Measurements from ENCODE around the gene NPC1. TPM values are rescaled to one million over a fixed set of nuclear protein-coding genes. Genes with fewer than 3 reads are reported as not detected.

Gene NPC1
- total RNA-seq, 1 donor from 2014 or later, result 29.0 TPM

- Mint-ChIP-seq H3K36me3 (ENCODE audit: low read depth) (peaks cover 93% of the 10 kb centered on the region), H3K9me3 (no peaks in the 10 kb centered on the region), H3K27ac (no peak overlapping the region), H3K4me3 (ENCODE audit: low read depth) (no peak overlapping the region), H3K4me1 (ENCODE audit: low read depth) (peaks cover 10% of the 10 kb centered on the region), H3K27me3 (ENCODE audit: low read depth) (no peaks in the 10 kb centered on the region)
- intact Hi-C loops (cut with micrococcal nuclease), result no loop called here
- DNase-seq (ENCODE audit: low spot score), result no peak
Measured at GRCh38 chr18:23534276-23534675, 52.0 kb downstream of the NPC1 start.

- H3K27ac Mint-ChIP-seq, result no peak overlapping the region
- intact Hi-C loops (cut with micrococcal nuclease), result no loop called here
- H3K9me3 Mint-ChIP-seq, result no peaks in the 10 kb centered on the region
- no peak overlapping the region for H3K4me3 Mint-ChIP-seq (ENCODE audit: low read depth)
- no peaks in the 10 kb centered on the region for H3K27me3 Mint-ChIP-seq (ENCODE audit: low read depth)
- no peak for DNase-seq (ENCODE audit: low spot score)
- peaks cover 92% of the 10 kb centered on the region for H3K36me3 Mint-ChIP-seq (ENCODE audit: low read depth)
- H3K4me1 Mint-ChIP-seq (ENCODE audit: low read depth), result peaks cover 8% of the 10 kb centered on the region
Measured at GRCh38 chr18:23532848-23533247, 53.5 kb downstream of the NPC1 start.

DNA sequence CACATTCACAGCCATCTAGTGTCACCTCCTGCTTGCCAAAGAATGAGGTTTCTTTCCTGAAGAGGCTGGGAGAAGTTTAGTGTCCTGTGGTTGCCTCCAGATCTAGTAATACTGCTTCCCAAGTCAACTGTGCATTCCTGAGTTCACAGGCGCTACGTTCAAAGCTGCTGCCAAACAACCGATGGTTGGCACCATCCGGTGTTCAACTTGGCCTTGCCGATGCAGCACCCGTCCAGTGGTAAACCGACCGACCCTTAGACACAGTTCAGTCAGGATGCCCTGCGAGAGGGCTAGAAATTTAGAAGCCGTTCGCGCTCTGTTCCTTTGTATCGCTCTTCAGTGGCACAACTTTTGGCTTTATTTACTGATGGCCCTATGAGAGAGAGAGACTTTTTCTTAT is 54.4 kb downstream of the NPC1 start:
- H3K27me3 Mint-ChIP-seq (ENCODE audit: low read depth), result no peaks in the 10 kb centered on the region
- intact Hi-C loops (cut with micrococcal nuclease), result no loop called here
- H3K27ac Mint-ChIP-seq, result no peak overlapping the region
- no peaks in the 10 kb centered on the region for H3K9me3 Mint-ChIP-seq
- no peak for DNase-seq (ENCODE audit: low spot score)
- no peak overlapping the region for H3K4me3 Mint-ChIP-seq (ENCODE audit: low read depth)
- peaks cover 8% of the 10 kb centered on the region for H3K4me1 Mint-ChIP-seq (ENCODE audit: low read depth)
- peaks cover 91% of the 10 kb centered on the region for H3K36me3 Mint-ChIP-seq (ENCODE audit: low read depth)

DNA sequence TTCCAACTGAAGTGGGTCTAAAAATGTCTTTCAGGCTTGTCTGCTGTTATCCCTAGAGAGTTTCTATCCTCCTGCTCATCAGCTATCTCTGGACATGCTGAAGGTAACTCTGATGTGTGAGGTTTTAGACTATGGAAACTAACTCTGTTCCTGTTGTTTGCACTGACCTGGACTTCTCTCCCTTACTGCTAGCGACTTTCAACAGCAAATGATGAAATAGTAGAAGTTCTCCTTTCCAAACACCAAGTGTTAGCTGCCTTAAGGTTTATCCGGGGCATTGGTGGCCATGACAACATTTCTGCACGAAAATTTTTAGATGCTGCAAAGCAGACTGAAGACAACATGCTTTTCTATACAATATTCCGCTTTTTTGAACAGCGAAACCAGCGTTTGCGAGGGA is 56.1 kb downstream of the NPC1 start:
- Mint-ChIP-seq H3K4me3 (ENCODE audit: low read depth) (no peak overlapping the region), H3K4me1 (ENCODE audit: low read depth) (peaks cover 8% of the 10 kb centered on the region), H3K27me3 (ENCODE audit: low read depth) (no peaks in the 10 kb centered on the region), H3K36me3 (ENCODE audit: low read depth) (peaks cover 87% of the 10 kb centered on the region), H3K27ac (no peak overlapping the region), H3K9me3 (no peaks in the 10 kb centered on the region)
- intact Hi-C loops (cut with micrococcal nuclease), result no loop called here
- DNase-seq (ENCODE audit: low spot score), result no peak

DNA sequence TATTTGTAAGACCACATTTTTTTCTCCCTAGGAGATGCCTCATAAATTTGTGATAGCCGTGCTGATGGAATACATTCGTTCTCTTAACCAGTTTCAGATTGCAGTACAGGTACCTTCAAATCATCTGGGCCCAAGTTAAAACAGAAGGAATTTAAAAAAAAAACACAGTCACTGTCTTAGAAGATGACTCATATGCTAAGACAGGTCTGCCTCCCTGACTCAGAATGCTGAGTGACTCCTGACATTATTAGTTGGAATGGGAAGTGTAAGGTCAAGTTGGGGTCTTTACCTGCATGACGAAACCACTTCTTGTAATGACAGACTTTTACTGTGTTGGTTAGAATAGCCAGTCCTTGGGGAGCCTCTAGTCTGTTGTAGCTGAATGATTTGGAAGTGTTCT is 56.7 kb downstream of the NPC1 start:
- Mint-ChIP-seq H3K27me3 (ENCODE audit: low read depth) (no peaks in the 10 kb centered on the region), H3K4me3 (ENCODE audit: low read depth) (no peak overlapping the region), H3K27ac (no peak overlapping the region), H3K4me1 (ENCODE audit: low read depth) (peaks cover 8% of the 10 kb centered on the region), H3K9me3 (no peaks in the 10 kb centered on the region), H3K36me3 (ENCODE audit: low read depth) (peaks cover 83% of the 10 kb centered on the region)
- intact Hi-C loops (cut with micrococcal nuclease), result loop anchor here (1.0 kb wide), 1 partner anchor 12 kb away; no protein-coding TSS in a partner anchor
- no peak for DNase-seq (ENCODE audit: low spot score)

- DNase-seq (ENCODE audit: low spot score), result no peak
- peaks cover 9% of the 10 kb centered on the region for H3K4me1 Mint-ChIP-seq (ENCODE audit: low read depth)
- no peak overlapping the region for H3K27ac Mint-ChIP-seq
- no peaks in the 10 kb centered on the region for H3K9me3 Mint-ChIP-seq
- intact Hi-C loops (cut with micrococcal nuclease), result loop anchor here (1.0 kb wide), 1 partner anchor 12 kb away; no protein-coding TSS in a partner anchor
- no peaks in the 10 kb centered on the region for H3K27me3 Mint-ChIP-seq (ENCODE audit: low read depth)
- no peak overlapping the region for H3K4me3 Mint-ChIP-seq (ENCODE audit: low read depth)
- H3K36me3 Mint-ChIP-seq (ENCODE audit: low read depth), result peaks cover 83% of the 10 kb centered on the region
Measured at GRCh38 chr18:23528580-23529472, 57.5 kb downstream of the NPC1 start.

DNA sequence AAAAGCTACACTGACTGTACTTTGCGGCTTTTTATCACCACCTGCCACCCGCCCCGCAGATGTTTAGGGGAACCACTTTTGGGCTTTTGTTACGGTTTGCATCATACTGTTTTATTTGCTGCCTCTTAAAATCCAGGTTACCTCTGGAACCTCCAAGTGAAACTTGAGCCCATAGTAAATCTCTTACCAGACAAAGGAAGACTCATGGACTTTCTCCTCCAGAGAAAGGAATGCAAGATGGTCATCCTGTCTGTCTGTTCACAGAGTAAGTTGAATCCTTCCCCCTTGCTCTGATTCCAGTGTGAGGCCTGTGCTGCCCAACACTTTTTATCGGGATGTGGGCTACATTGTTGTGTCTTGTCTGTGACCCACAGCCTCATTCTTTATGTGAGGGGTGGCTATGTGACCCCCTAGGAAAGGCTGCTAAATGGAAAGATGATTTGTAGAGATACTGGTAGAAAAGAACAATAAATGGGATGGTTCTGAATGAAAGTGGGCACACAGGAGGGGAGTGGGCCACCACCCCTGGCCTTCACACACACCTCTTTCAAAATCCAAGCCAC is 59.7 kb downstream of the NPC1 start:
- Mint-ChIP-seq H3K36me3 (ENCODE audit: low read depth) (peaks cover 85% of the 10 kb centered on the region), H3K27ac (no peak overlapping the region)
- intact Hi-C loops (cut with micrococcal nuclease), result no loop called here

GRCh38 chr18:23524213-23524707 is 62.0 kb downstream of the NPC1 start:
- H3K4me1 Mint-ChIP-seq (ENCODE audit: low read depth), result peaks cover 8% of the 10 kb centered on the region

More for the DNA sequence above, 59.7 kb downstream of the NPC1 start:
- H3K4me3 Mint-ChIP-seq (ENCODE audit: low read depth), result no peak overlapping the region
- H3K4me1 Mint-ChIP-seq (ENCODE audit: low read depth), result peaks cover 13% of the 10 kb centered on the region
- DNase-seq (ENCODE audit: low spot score), result no peak
- no peaks in the 10 kb centered on the region for H3K27me3 Mint-ChIP-seq (ENCODE audit: low read depth)
- no peaks in the 10 kb centered on the region for H3K9me3 Mint-ChIP-seq

DNA sequence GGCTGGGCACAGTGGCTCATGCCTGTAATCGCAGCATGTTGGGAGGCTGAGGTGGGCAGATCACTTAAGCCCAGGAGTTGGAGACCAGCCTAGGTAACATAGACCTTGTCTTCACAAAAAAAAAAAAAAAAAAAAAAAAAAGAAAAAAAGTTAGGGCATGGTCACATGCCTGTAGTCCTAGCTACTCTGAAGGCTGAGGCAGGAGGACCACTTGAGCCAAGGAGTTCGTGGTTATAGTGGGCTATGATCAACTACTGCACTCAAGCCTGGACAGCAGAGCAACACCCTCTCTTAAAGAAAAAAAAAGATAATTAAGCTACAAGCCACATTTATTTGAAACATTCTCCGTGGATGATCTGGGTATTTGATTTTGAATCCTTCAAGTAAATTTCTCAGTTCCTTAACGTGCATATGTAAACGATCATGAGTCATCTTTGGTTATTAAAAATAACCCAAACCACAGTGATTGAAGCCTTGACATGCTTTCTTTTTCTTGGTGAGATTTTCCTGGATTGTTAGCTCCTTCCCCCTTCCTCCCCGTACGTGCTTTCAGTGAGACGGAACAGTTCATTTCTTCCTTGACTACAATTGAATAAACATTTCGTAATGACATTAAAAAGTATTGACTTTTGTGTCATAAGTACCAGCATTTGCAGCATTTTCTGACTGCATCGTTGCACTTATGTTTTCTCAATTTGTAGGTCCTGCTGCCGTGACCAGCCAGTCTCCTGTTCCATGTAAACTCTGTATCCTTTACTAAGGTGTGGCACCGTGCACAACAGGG is 62.7 kb downstream of the NPC1 start:
- Mint-ChIP-seq H3K4me1 (ENCODE audit: low read depth) (peaks cover 6% of the 10 kb centered on the region), H3K4me3 (ENCODE audit: low read depth) (no peak overlapping the region), H3K36me3 (ENCODE audit: low read depth) (peaks cover 82% of the 10 kb centered on the region), H3K27ac (no peak overlapping the region), H3K9me3 (no peaks in the 10 kb centered on the region), H3K27me3 (ENCODE audit: low read depth) (no peaks in the 10 kb centered on the region)
- DNase-seq (ENCODE audit: low spot score), result no peak
- intact Hi-C loops (cut with micrococcal nuclease), result no loop called here

More at GRCh38 chr18:23524213-23524707, 62.0 kb downstream of the NPC1 start:
- no peak for DNase-seq (ENCODE audit: low spot score)
- no peaks in the 10 kb centered on the region for H3K27me3 Mint-ChIP-seq (ENCODE audit: low read depth)
- H3K9me3 Mint-ChIP-seq, result no peaks in the 10 kb centered on the region
- H3K36me3 Mint-ChIP-seq (ENCODE audit: low read depth), result peaks cover 84% of the 10 kb centered on the region
- H3K4me3 Mint-ChIP-seq (ENCODE audit: low read depth), result no peak overlapping the region
- intact Hi-C loops (cut with micrococcal nuclease), result no loop called here
- no peak overlapping the region for H3K27ac Mint-ChIP-seq

GRCh38 chr18:23521907-23522306 is 64.4 kb downstream of the NPC1 start:
- intact Hi-C loops (cut with micrococcal nuclease), result no loop called here
- DNase-seq (ENCODE audit: low spot score), result no peak
- Mint-ChIP-seq H3K4me1 (ENCODE audit: low read depth) (peaks cover 6% of the 10 kb centered on the region), H3K27me3 (ENCODE audit: low read depth) (no peaks in the 10 kb centered on the region), H3K27ac (no peak overlapping the region), H3K4me3 (ENCODE audit: low read depth) (no peak overlapping the region), H3K9me3 (no peaks in the 10 kb centered on the region), H3K36me3 (ENCODE audit: low read depth) (peaks cover 80% of the 10 kb centered on the region)

DNA sequence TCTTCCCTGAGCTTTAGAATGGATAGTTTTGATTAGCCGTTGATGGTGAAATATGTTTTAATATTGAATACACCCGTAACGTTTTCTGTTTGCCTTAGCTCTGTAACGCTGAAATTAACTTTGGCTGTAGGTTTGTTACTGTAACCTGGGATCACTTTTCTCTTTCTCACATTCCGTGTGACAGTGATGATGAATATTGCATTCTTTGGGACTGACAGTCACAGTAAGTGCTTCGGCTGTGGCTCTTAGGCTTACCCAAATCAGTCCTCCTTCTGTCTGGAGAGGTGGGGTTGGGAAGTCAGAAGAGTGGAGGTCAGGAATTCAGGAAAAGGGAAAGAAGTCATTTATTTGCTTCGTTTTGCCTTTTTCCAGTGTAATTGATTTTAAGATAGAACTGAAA is 65.0 kb downstream of the NPC1 start:
- no peak for DNase-seq (ENCODE audit: low spot score)
- no peaks in the 10 kb centered on the region for H3K27me3 Mint-ChIP-seq (ENCODE audit: low read depth)
- H3K27ac Mint-ChIP-seq, result no peak overlapping the region
- no peaks in the 10 kb centered on the region for H3K9me3 Mint-ChIP-seq
- H3K4me1 Mint-ChIP-seq (ENCODE audit: low read depth), result peaks cover 6% of the 10 kb centered on the region
- H3K4me3 Mint-ChIP-seq (ENCODE audit: low read depth), result no peak overlapping the region
- peaks cover 76% of the 10 kb centered on the region for H3K36me3 Mint-ChIP-seq (ENCODE audit: low read depth)
- intact Hi-C loops (cut with micrococcal nuclease), result no loop called here

DNA sequence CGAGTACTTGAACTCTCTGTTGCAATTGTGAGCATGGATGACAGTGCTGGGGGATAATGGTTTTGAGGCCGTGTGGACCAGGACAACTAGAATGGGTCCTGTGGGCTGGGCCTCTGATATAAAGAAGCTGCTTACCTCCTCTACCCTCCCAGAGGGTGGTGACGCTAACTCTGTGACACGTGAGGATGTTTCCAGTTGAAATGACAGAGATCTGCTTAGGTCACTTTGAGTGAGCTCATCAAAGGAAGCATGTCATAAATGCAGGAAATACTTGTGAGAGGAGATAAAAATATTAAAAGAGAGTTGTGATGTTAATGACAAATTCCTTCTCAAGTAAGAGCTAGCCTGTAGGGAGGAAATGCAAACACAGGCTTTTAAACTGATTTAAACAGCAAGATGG is 66.6 kb downstream of the NPC1 start:
- Mint-ChIP-seq H3K36me3 (ENCODE audit: low read depth) (peaks cover 77% of the 10 kb centered on the region), H3K4me1 (ENCODE audit: low read depth) (peaks cover 11% of the 10 kb centered on the region), H3K4me3 (ENCODE audit: low read depth) (no peak overlapping the region), H3K27ac (no peak overlapping the region), H3K27me3 (ENCODE audit: low read depth) (no peaks in the 10 kb centered on the region), H3K9me3 (no peaks in the 10 kb centered on the region)
- no peak for DNase-seq (ENCODE audit: low spot score)
- intact Hi-C loops (cut with micrococcal nuclease), result no loop called here

All from activated T-helper 2 cell treated with anti-CD3 and anti-CD28 coated beads, Interferon-gamma antibody, Interleukin-2, Interleukin-4, amounts not matched to agents 10 μg/mL and 5 μg/mL and 100 μg/mL, durations not matched to agents 14 hours and 24 hours and 36 hours (primary cell).